MG63 (cell line): ENCODE measurements around the gene CNFN. TPM values are rescaled to one million over a fixed set of nuclear protein-coding genes. Genes with fewer than 3 reads are reported as not detected.

ENCODE experiments used
- DNase-seq: peaks from one replicate; pipeline ENCODE4 v3.0.0-alpha.2; 2020
- H3K27me3 ChIP-seq: fragments of 250-450 bp; sonication (Bioruptor Pico); 2 replicates; pipeline ENCODE4 v1.5.1; 2020; ENCODE audit warnings: mild to moderate bottlenecking, moderate library complexity
- H3K36me3 ChIP-seq: fragments of 250-450 bp; sonication (Bioruptor Pico); 2 replicates; pipeline ENCODE4 v1.5.1; 2020; ENCODE audit warnings: mild to moderate bottlenecking, moderate library complexity
- H3K4me3 ChIP-seq: fragments of 250-450 bp; sonication (Bioruptor Pico); 2 replicates; pipeline ENCODE4 v1.5.1; 2020; ENCODE audit warnings: mild to moderate bottlenecking, moderate library complexity
- H3K9me3 ChIP-seq: fragments of 250-450 bp; sonication (Bioruptor Pico); 2 replicates; pipeline ENCODE4 v1.5.1; 2020; ENCODE audit warnings: mild to moderate bottlenecking, moderate library complexity
- total RNA-seq: library from RNA; depleted of rRNA; stranded (reverse); fragments of >200 nt; shearing (Covaris generic); gene quantifications from 2 replicates; pipeline ENCODE4 v1.2.3, GENCODE V29; 2014; ENCODE audit warnings: low replicate concordance

Gene CNFN
- total RNA-seq, 1 experiment from 2014 or later: not detected

DNA sequence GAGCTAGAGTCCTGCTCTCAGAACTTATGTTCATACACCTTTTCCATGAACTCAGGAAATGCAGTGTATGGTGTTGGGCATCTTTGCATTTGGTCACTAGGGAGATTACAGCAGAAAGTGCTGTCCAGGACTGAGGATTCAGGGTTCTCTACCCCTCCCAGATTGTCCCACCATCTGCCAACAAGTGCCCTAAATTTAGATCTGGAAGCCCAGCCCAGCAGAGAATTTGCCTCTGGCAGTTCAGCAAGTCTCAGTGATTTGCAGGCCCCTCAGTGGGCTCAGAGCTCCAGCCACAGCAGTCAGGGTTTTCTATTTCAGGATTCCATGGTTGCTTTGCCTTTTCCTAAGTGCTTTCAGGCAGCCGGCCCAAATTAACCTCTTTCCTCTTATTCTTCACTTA lies 23.4 kb downstream of the CNFN start:
- no peak overlapping the region for H3K4me3 ChIP-seq
- H3K27me3 ChIP-seq: no peaks in the 10 kb centered on the region
- no peak for DNase-seq
- H3K9me3 ChIP-seq: peaks cover 12% of the 10 kb centered on the region
- peaks cover 34% of the 10 kb centered on the region for H3K36me3 ChIP-seq

DNA sequence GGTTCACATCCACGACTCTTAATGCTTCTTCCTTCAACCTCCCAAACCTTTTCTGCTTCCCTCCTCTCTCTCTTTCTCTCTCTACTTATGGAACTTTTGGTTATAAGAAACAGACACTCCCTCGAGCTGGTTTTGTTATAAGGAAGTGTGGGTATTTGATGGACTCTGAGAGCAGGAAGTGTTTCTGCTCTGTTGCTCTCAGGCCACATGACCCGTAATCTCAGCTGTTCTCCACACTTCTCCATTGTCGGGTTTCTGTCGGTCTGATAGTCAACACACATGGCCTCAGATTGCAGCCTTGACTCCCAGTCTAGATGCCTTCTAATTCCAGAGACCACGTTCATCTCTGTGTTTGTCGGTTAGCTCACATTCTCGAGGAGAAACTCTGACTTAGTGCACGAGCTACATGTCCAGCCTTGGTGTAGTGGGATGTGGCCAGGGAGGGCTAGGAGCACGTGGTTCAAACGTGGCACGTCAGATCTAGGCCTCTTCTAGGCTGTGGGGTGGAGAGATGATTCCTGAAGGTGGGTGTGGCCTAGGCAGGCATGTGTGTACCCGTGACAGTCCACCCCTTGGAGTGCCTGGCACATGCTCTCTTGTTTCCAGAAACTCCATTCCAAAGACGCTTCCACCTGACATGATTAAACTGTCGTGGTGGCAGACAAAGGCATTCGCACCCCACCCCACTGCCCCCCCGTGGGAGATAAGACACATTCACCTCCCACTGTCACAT lies 26.3 kb downstream of the CNFN start:
- no peak for DNase-seq
- H3K4me3 ChIP-seq: no peak overlapping the region
- H3K9me3 ChIP-seq: peaks cover 12% of the 10 kb centered on the region
- no peaks in the 10 kb centered on the region for H3K27me3 ChIP-seq
- H3K36me3 ChIP-seq: peaks cover 39% of the 10 kb centered on the region

DNA sequence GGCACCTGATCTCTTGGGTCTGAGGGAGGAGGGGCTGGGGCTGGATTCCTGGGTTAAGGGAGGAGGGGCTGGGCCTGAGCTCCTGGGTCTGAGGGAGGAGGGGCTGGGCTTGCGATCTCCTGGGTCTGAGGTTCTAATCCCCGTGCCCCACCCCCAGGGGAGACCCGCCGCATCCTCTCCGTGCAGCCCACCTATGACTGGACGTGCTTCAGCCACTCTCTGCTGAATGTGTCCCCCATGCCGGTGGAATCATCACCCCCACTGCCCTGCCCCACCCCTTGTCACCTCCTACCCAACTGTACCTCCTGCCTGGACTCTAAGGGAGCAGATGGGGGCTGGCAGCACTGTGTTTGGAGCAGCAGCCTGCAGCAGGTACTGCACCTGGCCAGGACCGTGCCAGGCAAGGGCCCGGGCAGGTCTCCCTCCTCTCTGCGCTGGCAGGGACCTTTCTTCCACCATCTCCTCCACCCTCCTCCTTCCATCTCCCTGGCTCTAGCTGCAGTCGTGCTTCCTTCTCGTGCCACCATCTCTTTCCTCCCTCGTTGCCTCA lies 27.1 kb downstream of the CNFN start:
- Histone ChIP-seq H3K36me3 (peaks cover 39% of the 10 kb centered on the region), H3K27me3 (no peaks in the 10 kb centered on the region), H3K9me3 (peaks cover 12% of the 10 kb centered on the region), H3K4me3 (no peak overlapping the region)
- no peak for DNase-seq

DNA sequence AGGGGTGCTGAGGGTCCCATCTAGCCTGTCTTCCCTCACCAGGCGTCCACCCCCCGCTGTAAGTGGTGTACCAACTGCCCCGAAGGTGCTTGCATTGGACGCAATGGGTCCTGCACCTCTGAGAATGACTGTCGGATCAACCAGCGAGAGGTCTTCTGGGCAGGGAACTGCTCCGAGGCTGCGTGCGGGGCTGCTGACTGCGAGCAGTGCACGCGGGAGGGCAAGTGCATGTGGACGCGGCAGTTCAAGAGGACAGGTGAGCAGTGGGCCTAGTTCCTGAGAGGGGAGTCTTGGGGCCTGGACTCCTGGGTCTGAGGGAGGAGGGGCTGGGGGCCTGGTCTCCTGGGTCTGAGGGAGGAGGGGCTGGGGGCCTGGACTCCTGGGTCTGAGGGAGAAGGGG lies 27.8 kb downstream of the CNFN start:
- no peak overlapping the region for H3K4me3 ChIP-seq
- H3K27me3 ChIP-seq: no peaks in the 10 kb centered on the region
- peaks cover 12% of the 10 kb centered on the region for H3K9me3 ChIP-seq
- DNase-seq: no peak
- H3K36me3 ChIP-seq: peaks cover 35% of the 10 kb centered on the region

DNA sequence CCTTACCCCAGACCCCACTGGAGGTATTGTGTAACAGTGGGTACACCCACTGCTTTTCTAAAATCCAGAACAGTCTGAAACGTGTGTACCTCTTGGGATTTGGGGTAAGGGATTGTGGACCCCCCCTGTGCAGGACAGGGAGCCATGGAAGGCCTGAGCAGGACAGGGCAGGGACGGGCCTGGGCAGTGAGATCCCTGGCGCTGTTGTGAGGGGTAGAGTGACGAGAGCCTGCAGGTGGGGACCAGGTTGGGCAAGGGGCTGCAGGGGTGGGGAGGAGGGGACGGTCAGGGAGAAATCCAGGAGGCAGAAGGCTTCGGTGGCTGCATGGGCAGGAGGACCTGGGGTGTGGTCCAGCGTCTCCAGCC lies 28.6 kb downstream of the CNFN start:
- Histone ChIP-seq H3K9me3 (peaks cover 12% of the 10 kb centered on the region), H3K36me3 (peaks cover 33% of the 10 kb centered on the region), H3K27me3 (no peaks in the 10 kb centered on the region), H3K4me3 (no peak overlapping the region)
- no peak for DNase-seq

DNA sequence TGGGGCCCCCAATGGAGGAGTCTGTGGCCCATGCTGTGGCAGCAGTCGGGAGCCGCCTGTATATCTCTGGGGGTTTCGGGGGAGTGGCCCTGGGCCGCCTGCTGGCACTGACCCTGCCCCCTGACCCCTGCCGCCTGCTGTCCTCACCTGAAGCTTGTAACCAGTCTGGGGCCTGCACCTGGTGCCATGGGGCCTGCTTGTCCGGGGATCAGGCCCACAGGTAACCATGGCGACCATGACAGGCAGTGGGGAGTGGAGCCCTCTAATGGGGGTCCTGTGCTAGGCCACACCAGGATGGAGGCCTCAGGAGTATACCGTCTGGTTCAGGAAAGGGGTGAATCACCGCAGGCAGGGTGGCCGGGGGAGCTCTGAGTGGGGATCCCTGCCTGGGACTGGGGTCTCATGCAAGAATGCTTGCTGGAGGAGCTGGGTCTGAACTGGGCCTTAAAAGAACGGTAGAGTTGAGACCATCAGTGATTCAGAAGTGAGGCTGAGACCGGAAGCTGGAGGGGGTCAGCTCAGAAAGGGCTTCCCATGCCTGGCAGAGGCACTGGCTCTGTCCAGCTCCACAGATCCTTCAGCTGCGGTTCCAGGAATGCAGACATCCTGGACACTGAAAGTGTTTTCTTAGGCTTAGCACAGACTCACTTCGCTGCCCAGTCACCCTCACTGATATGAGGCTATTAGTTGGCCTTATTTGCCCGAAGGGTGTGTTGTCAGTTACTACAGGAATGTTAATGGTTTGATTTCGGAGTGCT lies 29.1 kb downstream of the CNFN start:
- Histone ChIP-seq H3K27me3 (no peaks in the 10 kb centered on the region), H3K9me3 (peaks cover 12% of the 10 kb centered on the region), H3K4me3 (no peak overlapping the region), H3K36me3 (peaks cover 32% of the 10 kb centered on the region)
- no peak for DNase-seq

DNA sequence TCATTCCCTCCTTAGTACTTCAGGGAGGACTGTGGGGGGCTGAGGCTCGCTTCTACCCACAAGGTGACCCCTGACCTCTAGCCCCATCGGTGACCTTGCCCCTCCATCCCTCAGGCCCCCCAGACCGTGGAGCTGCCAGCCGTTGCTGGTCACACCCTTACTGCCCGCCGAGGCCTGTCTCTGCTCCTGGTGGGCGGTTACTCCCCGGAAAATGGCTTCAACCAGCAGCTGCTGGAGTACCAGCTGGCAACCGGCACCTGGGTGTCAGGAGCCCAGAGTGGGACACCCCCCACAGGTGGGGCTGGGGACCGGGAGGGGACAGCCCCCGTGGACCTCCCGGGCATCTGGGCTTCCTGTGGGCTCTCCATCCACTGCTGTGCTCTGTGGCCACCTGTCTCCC lies 32.8 kb downstream of the CNFN start:
- Histone ChIP-seq H3K4me3 (no peak overlapping the region), H3K27me3 (no peaks in the 10 kb centered on the region), H3K36me3 (peaks cover 12% of the 10 kb centered on the region), H3K9me3 (no peaks in the 10 kb centered on the region; the same call in 1 of the 2 replicates)
- no peak for DNase-seq

DNA sequence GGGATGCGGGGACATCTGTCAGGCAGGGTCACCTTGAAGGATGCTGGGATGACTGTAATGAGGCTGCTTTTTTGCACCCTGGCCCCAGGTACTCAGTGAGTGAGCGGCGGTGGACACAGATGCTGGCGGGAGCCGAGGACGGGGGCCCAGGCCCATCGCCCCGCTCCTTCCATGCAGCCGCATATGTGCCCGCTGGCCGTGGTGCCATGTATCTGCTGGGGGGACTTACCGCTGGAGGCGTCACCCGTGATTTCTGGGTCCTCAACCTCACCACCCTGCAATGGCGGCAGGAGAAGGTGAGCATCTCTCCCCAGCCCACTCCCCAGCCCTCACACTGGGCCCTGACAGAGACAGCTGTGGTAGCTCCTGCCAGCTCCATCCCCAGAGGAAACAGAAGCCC lies 33.4 kb downstream of the CNFN start:
- H3K27me3 ChIP-seq: no peaks in the 10 kb centered on the region
- no peak overlapping the region for H3K4me3 ChIP-seq
- peaks cover 11% of the 10 kb centered on the region for H3K36me3 ChIP-seq
- no peak for DNase-seq
- H3K9me3 ChIP-seq: no peaks in the 10 kb centered on the region

DNA sequence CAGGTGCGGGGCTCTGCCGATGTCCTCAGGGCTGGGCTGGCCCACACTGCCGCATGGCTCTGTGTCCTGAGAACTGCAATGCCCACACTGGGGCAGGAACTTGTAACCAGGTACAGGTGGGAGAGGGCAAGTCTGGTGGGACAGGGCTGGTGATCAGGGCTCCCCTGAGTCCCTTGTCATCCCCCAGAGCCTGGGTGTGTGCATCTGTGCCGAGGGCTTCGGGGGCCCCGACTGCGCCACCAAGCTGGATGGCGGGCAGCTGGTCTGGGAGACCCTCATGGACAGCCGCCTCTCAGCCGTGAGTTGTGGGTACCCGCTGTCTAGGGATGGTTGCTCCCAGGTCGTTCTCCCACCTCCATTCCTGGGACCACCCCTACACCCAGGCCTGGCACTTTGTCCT lies 34.2 kb downstream of the CNFN start:
- Histone ChIP-seq H3K4me3 (no peak overlapping the region), H3K36me3 (peaks cover 11% of the 10 kb centered on the region), H3K9me3 (no peaks in the 10 kb centered on the region), H3K27me3 (no peaks in the 10 kb centered on the region)
- no peak for DNase-seq

DNA sequence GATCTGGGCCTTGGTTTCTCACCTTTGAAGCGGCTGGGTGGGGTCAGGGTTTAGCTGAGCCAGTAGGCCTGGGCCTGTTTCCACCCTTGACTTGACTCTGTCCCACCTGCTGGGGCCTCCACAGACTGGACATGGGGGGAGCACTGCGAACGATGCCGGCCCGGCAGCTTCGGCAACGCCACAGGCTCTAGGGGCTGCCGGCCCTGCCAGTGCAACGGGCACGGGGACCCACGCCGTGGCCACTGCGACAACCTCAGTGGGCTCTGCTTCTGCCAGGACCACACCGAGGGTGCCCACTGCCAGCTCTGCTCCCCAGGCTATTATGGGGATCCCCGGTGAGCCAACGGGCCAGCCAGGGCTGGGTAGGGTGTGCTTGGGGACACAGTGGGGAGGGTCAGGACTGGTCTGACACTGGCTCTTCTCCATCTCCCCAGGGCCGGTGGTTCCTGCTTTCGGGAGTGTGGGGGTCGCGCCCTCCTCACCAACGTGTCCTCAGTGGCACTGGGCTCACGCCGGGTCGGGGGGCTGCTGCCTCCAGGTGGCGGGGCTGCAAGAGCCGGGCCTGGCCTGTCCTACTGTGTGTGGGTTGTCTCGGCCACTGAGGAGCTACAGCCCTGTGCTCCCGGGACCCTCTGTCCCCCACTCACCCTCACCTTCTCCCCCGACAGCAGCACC lies 36.6 kb downstream of the CNFN start:
- no peak overlapping the region for H3K4me3 ChIP-seq
- H3K27me3 ChIP-seq: no peaks in the 10 kb centered on the region
- H3K9me3 ChIP-seq: no peaks in the 10 kb centered on the region
- no peak for DNase-seq
- peaks cover 9% of the 10 kb centered on the region for H3K36me3 ChIP-seq

DNA sequence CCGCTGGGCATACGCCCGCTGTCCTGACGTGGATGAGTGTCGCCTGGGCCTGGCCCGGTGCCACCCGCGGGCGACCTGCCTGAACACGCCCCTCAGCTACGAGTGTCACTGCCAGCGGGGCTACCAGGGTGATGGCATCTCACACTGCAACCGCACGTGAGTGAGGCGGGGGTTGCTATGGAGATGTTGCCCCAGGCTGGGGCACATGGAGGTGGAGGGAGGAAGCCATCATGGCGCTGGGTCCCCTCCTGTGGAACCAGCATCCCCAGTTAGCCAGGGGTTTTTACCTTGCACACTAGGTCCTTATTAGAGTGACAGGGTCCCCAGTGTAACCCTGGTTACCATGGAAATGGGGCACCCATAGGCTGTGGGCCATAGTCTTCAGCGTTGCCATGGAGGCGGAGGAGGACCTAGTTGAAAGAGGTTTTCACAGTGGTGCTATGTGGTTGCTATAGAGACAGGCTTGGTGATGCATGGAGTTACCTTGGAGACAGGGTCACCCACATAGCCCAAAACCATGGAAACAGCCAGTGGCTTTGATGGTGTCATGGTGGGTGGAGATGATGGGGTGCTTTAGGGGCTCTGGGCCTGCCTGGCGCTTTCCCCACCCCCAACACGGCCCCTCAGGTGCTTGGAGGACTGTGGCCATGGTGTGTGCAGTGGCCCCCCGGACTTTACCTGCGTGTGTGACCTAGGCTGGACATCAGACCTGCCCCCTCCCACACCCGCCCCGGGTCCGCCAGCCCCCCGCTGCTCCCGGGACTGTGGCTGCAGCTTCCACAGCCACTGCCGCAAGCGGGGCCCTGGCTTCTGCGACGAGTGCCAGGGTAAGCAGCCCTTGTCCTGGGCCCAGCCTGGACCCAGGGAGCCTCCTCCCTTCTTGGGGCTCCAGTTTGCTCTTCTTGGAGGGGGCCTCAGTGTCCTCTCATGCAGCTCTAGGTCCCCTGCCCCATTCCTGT lies 37.5 kb downstream of the CNFN start:
- Histone ChIP-seq H3K9me3 (no peaks in the 10 kb centered on the region), H3K4me3 (no peak overlapping the region), H3K36me3 (peaks cover 12% of the 10 kb centered on the region), H3K27me3 (no peaks in the 10 kb centered on the region)
- no peak for DNase-seq

DNA sequence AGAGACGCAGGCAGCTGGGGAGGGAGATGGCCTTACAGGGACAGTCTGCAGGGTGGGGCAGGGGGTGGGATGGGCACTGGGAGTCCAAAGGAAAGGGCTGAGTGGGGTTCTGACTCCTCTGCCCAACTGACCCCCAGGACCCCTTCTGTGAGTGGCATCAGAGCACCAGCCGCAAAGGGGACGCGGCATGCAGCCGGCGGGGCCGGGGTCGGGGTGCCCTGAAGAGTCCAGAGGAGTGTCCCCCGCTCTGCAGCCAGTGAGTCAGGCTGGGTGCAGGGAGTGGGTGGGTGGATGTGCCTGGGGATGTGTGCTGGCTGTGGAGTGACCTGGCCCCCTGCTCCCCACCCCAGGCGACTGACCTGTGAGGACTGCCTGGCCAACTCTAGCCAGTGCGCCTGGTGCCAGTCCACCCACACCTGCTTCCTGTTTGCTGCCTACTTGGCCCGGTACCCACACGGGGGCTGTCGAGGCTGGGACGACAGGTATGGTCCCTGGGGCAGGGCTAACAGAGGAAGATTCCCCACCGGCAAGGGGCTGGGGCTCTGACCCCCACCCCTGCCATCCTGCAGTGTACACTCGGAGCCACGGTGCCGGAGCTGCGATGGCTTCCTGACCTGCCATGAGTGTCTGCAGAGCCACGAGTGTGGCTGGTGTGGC lies 38.9 kb downstream of the CNFN start:
- Histone ChIP-seq H3K36me3 (peaks cover 12% of the 10 kb centered on the region), H3K9me3 (no peaks in the 10 kb centered on the region), H3K4me3 (no peak overlapping the region), H3K27me3 (no peaks in the 10 kb centered on the region)
- DNase-seq: no peak

DNA sequence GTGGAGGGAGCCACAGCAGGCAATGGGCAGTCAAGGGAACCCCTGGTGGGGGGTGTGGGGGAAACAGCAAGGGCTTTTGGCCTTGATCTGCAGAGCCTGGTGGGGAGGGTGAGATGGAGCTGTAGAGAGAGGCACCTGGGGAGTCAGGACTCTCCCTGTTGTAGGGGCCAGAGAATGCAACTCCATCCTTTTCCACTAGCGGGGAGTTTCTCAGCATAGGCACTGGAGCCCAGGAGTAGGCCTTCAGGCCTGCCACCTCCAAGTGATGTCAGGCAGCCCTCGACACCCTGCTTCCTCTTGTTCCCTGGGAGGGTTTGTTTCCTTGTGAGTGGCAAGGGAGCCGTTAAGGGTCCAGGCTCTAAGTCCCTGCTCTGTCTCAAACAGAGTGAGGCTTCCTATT lies 39.7 kb downstream of the CNFN start:
- no peak for DNase-seq
- Histone ChIP-seq H3K4me3 (no peak overlapping the region), H3K36me3 (peaks cover 16% of the 10 kb centered on the region), H3K9me3 (no peaks in the 10 kb centered on the region), H3K27me3 (no peaks in the 10 kb centered on the region)

DNA sequence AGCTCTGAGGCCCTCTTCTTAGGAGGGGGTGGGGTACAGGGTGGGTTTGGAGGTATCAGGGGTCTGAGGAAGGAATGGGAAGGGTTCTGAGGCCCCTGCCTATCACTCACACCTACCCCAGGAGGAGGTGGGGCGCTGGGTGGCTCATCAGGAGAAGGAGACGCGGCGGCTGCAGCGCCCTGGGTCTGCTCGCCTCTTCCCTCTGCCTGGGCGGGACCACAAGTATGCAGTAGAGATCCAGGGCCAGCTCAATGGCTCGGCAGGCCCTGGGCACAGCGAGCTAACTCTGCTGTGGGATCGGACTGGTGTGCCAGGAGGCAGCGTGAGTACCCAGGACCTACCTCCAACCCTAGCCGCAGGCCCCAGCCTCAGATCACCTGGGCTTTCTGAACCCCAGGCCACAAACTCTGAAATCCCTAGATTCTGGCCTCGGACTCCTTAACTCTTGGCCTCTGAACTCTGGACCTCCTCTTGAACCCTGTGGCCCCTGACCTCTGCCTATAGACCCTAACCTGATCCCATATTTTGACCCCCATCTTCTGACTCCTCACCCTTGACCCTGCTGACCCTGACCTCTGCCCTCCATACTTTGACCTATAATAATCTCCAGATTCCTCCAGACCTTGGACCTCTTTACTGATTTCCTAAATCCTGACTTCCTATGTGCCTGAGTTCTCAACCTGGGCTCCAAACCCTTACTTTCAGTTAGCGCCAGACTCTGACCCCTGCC lies 40.6 kb downstream of the CNFN start:
- no peaks in the 10 kb centered on the region for H3K9me3 ChIP-seq
- H3K4me3 ChIP-seq: no peak overlapping the region
- peaks cover 19% of the 10 kb centered on the region for H3K36me3 ChIP-seq
- H3K27me3 ChIP-seq: no peaks in the 10 kb centered on the region
- DNase-seq: no peak

DNA sequence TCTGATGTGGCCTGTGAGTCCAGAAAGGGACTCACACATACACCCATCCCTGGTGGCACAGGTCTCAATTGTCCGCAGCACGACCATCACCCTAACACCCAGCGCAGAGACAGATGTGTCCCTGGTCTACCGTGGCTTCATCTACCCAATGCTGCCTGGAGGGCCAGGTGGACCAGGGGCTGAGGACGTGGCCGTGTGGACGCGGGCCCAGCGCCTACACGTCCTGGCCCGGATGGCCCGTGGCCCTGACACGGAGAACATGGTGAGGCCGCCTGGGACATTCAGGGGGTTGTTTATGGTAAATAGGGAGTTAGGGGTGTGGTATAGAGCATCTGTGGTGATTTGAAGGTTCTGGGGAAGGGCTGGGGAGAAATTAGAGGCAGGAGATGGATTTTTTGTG lies 41.9 kb downstream of the CNFN start:
- Histone ChIP-seq H3K4me3 (no peak overlapping the region), H3K9me3 (no peaks in the 10 kb centered on the region), H3K36me3 (peaks cover 18% of the 10 kb centered on the region), H3K27me3 (no peaks in the 10 kb centered on the region)
- DNase-seq: no peak
